Suprapubic skin (tissue), 4 donors: ENCODE results near the gene WDR6.

Experiments used
- CTCF ChIP-seq, 2 donors: fragments of 200-600 bp in 1 of 2; fragments of 450-650 bp in 1 of 2; sonication (generic) in 1 of 2; IDR thresholded peaks; one replicate each; pipeline ENCODE4 v1.5.1; 2016 to 2019; ENCODE audit warnings: antibody characterized with exemption in 2 of 2, mild to moderate bottlenecking in 1 of 2, moderate library complexity in 1 of 2
- EP300 ChIP-seq: sonication (generic); formaldehyde crosslinking; IDR thresholded peaks from one replicate; pipeline ENCODE4 v1.6.1; 2017; ENCODE audit warnings: antibody characterized with exemption
- POLR2A ChIP-seq, 2 donors: fragments of 450-650 bp; IDR thresholded peaks; one replicate each; pipeline ENCODE4 v1.6.1; 2017; ENCODE audit warnings: antibody characterized with exemption in 2 of 2, mild to moderate bottlenecking in 2 of 2, moderate library complexity in 2 of 2
- POLR2AphosphoS5 ChIP-seq, 3 donors: sonication (generic); formaldehyde crosslinking; IDR thresholded peaks; one replicate each; pipeline ENCODE4 v1.6.1; 2017; ENCODE audit warnings: antibody characterized with exemption in 3 of 3

- peak in 1 of 3 donors; percentile 82 for TF ChIP-seq POLR2AphosphoS5 (IDR thresholded peaks at IDR 0.05)
- TF ChIP-seq CTCF (IDR thresholded peaks at IDR 0.05): peak; percentile 6 to 36
- peak in 1 of 2 donors; percentile 23 for TF ChIP-seq POLR2A (IDR thresholded peaks at IDR 0.05)
- TF ChIP-seq EP300: no peak
These were observed at the start of gene WDR6 for GRCh38 chr3:49007068-49007770.
